HK-2 (cell line): Measurements from ENCODE around the gene SYDE1.
A peak's percentile ranks its signal among the peaks of the same experiment; 100 is the strongest.

Experiments
- DNase-seq: peaks from one replicate; pipeline ENCODE4 v3.0.0-alpha.2; 2018; ENCODE audit not compliant: unreplicated experiment

The SYDE1 gene

GRCh38 chr19:15125232-15126067 lies 18.2 kb downstream of the SYDE1 start:
- peak; percentile 98 for DNase-seq

GRCh38 chr19:15126131-15126910 lies 19.1 kb downstream of the SYDE1 start:
- no peak for DNase-seq

- DNase-seq: no peak
These were observed 21.1 kb downstream of the SYDE1 start for GRCh38 chr19:15128162-15128770.

- DNase-seq: no peak
These were observed 22.8 kb downstream of the SYDE1 start for GRCh38 chr19:15129856-15130585.

GRCh38 chr19:15136234-15136954 lies 29.2 kb downstream of the SYDE1 start:
- no peak for DNase-seq

GRCh38 chr19:15137777-15138176 lies 30.6 kb downstream of the SYDE1 start:
- DNase-seq: no peak

- DNase-seq: no peak
These were observed 31.2 kb downstream of the SYDE1 start for GRCh38 chr19:15138427-15138826.

GRCh38 chr19:15141143-15141542 lies 33.9 kb downstream of the SYDE1 start:
- no peak for DNase-seq

GRCh38 chr19:15142313-15142712 lies 35.1 kb downstream of the SYDE1 start:
- no peak for DNase-seq

GRCh38 chr19:15144046-15144646 lies 36.9 kb downstream of the SYDE1 start:
- no peak for DNase-seq

GRCh38 chr19:15147090-15147489 lies 39.9 kb downstream of the SYDE1 start:
- DNase-seq: no peak

- no peak for DNase-seq
These were observed 42.5 kb downstream of the SYDE1 start for GRCh38 chr19:15149737-15150136.

- no peak for DNase-seq
These were observed 46.9 kb downstream of the SYDE1 start for GRCh38 chr19:15154002-15154612.

- no peak for DNase-seq
These were observed 48.1 kb downstream of the SYDE1 start for GRCh38 chr19:15155296-15155695.

GRCh38 chr19:15156391-15156790 lies 49.2 kb downstream of the SYDE1 start:
- DNase-seq: no peak

GRCh38 chr19:15159251-15159650 lies 52.0 kb downstream of the SYDE1 start:
- DNase-seq: no peak

- no peak for DNase-seq
These were observed 54.1 kb downstream of the SYDE1 start for GRCh38 chr19:15161028-15161984.
